AG09309 (cell line): ENCODE results near the gene CA4.

Experiments
- DNase-seq: peaks from one replicate; pipeline ENCODE4 v3.0.0-alpha.2; 2010; ENCODE audit warnings: low read depth
- H3K4me3 ChIP-seq: 2 replicates; pipeline ENCODE4 v1.5.1; 2011; ENCODE audit warnings: mild to moderate bottlenecking, low read depth, low read length, moderate library complexity; ENCODE audit not compliant: control insufficient read depth
- CTCF ChIP-seq: IDR thresholded peaks from 2 replicates; pipeline ENCODE4 v1.5.1; 2011; ENCODE audit warnings: mild to moderate bottlenecking, low read depth, low read length, inconsistent platforms; ENCODE audit not compliant: insufficient read depth, control insufficient read depth; ENCODE audit errors: missing control alignments

CA4 gene

DNA sequence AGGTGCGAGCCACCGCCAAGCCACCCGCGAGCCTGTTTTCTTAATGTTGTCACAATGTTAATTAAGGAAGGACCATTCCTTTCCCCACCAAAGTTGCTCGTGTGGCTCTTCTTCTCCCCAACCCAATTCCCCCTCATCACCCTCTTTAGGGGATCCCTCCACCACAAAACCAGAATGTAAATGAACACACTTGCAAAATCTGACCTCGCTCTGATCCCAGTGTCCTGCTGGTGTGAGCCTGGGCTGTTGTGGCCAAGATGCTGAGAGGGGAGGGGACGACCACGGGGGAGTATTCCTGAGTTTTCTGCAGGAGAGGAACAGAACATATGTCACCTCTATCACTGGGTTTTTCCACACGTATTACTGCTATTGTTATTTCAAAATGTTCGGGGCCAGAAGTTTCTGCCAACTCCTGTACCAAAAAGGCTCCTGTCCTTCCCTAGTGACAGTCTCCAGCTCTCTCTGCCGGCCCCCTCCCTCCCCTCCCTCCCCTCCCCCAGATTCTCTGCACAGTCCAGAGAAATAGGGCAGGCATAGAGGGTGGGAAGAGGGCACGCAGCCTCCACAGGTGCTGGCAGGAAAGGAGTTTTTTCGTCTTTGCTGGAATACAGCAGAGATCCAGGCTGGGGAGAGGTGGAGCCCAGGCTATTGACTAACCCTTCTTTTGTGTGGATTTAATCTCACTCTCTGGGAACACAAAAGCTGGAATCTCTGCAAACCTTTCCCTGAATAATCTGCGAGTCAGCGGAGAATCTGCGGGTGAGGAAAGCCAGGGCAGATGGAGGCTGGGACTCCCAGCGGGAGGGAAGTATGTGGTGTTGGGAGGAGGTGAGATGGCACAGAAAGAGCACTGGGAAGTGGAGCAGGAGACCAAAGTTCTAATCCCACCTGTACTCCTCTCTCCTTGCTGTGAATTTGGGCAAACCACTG lies 4.5 kb upstream of the CA4 start:
- H3K4me3 ChIP-seq, result no peak overlapping the region
- TF ChIP-seq CTCF, result no peak
- no peak for DNase-seq

- no peak for DNase-seq
- no peak overlapping the region for H3K4me3 ChIP-seq
- no peak for TF ChIP-seq CTCF
Observed at GRCh38 chr17:60146206-60146605, 3.6 kb upstream of the CA4 start.

DNA sequence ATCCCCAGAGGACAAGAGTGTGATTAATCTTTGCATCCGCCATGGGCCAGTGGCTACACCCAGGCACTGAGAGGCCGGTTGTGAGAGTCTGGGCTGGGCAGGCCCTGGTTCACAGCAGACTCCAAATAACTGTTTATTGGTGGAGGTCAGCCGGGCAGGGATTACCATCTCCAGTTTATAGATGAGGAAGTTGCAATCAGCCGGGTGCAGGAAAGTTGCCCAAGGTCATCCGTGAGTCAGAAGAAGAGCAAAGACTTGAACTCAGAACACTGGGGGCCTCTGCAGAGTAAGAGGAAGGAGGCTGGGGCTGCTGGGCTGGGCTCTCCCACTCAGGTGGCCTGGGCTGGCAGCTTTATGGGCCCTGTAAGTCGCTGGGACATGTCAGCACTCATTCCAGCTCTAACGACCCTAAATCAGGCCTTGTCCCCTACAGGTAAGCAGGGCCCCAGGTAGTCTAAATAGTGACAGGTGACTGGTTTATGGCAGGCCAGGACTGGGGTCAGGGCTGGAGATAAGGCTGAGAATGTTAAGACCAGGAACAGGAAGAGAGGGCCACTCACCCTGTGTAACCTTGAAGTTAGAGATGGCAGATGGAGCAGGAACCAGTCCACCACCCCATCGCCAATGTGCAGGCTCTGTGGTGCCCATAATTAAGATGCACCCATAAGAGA lies 2.1 kb upstream of the CA4 start:
- no peak for TF ChIP-seq CTCF
- DNase-seq, result no peak
- H3K4me3 ChIP-seq, result no peak overlapping the region

- no peak for TF ChIP-seq CTCF
- DNase-seq, result no peak
- no peak overlapping the region for H3K4me3 ChIP-seq
Observed at GRCh38 chr17:60148373-60148772, 1.4 kb upstream of the CA4 start.

DNA sequence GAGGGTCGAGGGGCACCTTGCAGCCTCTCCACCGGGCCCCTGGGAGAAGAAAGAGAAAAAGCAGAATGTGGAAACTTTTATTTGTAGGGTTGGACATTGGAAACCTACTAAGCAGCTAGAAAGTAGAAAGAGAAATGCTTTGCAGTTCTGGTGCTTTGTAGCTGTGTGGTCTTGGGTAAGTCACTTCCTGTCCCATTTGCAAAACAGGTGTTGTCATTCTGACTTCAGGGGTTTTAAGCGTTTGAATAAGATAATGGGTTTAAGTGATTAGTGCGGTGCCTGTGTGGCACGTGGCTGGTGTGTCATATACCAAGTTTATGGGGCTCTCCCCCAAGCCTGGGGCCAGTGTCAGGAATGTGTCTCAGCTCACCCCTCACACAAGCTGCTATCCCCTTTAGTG lies 1.6 kb downstream of the CA4 start:
- no peak for TF ChIP-seq CTCF
- no peak for DNase-seq
- no peak overlapping the region for H3K4me3 ChIP-seq

DNA sequence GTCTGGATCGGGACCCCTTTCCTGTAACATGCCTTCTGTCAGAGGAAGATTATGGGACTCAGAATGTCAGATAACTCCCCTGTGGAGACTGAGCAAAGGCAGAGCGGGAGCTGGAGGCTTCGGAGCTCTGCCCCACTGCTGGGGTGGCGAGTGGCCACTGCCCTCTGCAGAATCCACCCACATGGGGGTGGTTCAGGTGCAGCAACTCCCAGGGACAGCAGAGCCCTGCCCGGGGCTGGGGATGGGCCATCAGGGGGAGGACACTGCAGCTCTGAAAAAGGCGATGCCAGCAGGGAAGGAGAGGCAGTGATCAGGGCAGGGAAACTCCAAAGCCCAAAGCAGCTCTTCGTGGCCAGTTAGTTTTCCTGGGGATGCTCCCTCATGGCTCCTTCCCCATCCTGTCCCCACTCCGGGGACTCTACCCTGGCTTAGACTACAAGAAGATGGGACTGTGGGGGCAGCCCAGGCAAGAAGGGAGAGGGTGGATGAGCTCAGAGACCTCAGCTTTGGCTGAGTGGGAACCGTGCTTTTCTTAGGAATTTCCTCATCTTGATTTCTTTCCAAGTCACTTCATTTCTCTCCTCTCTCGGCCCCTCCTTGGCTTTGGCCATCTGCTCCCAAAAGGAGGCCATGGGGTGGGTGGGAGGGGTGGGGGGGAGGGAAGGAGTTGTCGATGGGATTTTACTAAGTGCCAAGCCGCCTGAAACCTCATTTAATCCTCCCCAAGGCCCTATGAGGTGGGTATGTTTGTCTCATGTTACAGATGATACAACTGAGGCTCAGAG lies 4.0 kb downstream of the CA4 start:
- no peak for DNase-seq
- no peak for TF ChIP-seq CTCF
- no peak overlapping the region for H3K4me3 ChIP-seq
